K562 (cell line): ENCODE measurements around the gene TECTA. TPM values are rescaled to one million over a fixed set of nuclear protein-coding genes. Genes with fewer than 3 reads are reported as not detected.

ENCODE experiments used
- ATAC-seq: fragments of 200-7000 bp; cut with Tn5 transposase; 3 replicates; pipeline ENCODE4 v1.9.1; 2020; ENCODE audit warnings: moderate library complexity
- BruUV-seq: library from RNA; stranded (reverse); fragments of 400-500 nt; replicated peaks from 2 replicates; lab custom pipeline; 2021; lab: Mats Ljungman, UMichigan
- CTCF ChIA-PET: fragments of 300-600 bp; formaldehyde crosslinking; extraction: SDS; loops from one replicate; lab custom pipeline; 2021; ENCODE audit warnings: low intra/inter-chr PET ratio; lab: Yijun Ruan, JAX
- POLR2A ChIA-PET: fragments of 300-600, 350-650 bp; sonication (Branson Sonifier 250); formaldehyde crosslinking; extraction: SDS; loops from one replicate; lab custom pipeline; 2021; ENCODE audit warnings: antibody characterized with exemption, inconsistent platforms; lab: Yijun Ruan, JAX
- DNase-seq, 4 experiments: peaks; one replicate each; pipeline versions ENCODE4 v3.0.0 to v3.0.0-alpha.2; 2011 to 2018; ENCODE audit warnings: low spot score in 3 of 4, mixed read lengths in 3 of 4; ENCODE audit errors: extremely low read depth in 1 of 4
- FAIRE-seq: peaks from 2 replicates; lab custom pipeline; 2011; peaks lifted over from hg19 to GRCh38; lab: Jason Lieb, UNC
- H2AFZ ChIP-seq: 2 replicates; pipeline ENCODE4 v1.6.0; 2011; ENCODE audit warnings: low read depth, low read length, control low read depth, inconsistent platforms
- H3K27ac ChIP-seq: fragments of 200-600 bp; 3 replicates; pipeline ENCODE4 v1.8.0; 2011; ENCODE audit warnings: low read depth, mild to moderate bottlenecking, control low read depth, inconsistent platforms, low read length, moderate library complexity, mixed read lengths; ENCODE audit errors: extremely low read depth
- H3K27me3 ChIP-seq, 2 experiments: fragments of 300-600 bp in 1 of 2; 2 replicates in 1 of 2; 3 replicates in 1 of 2; pipeline versions ENCODE4 v1.6.0 to v1.8.0; 2011; ENCODE audit warnings: inconsistent platforms in 2 of 2, low read length in 2 of 2, mild to moderate bottlenecking in 1 of 2, mixed read lengths in 1 of 2, moderate library complexity in 1 of 2; ENCODE audit not compliant: control insufficient read depth in 2 of 2, insufficient read depth in 2 of 2
- H3K36me3 ChIP-seq: fragments of 300-600 bp; 3 replicates; pipeline ENCODE4 v1.8.0; 2011; ENCODE audit warnings: mild to moderate bottlenecking, low read length, inconsistent platforms; ENCODE audit not compliant: control insufficient read depth, insufficient read depth
- H3K4me1 ChIP-seq, 2 experiments: fragments of 200-600 bp in 1 of 2; replicated peaks in 1 of 2; 2 replicates in 1 of 2; 3 replicates in 1 of 2; pipeline versions ENCODE4 v1.5.1 to v1.8.0; 2011; ENCODE audit warnings: inconsistent platforms in 2 of 2, low read length in 2 of 2, mild to moderate bottlenecking in 1 of 2, mixed read lengths in 1 of 2, moderate library complexity in 1 of 2; ENCODE audit not compliant: control insufficient read depth in 2 of 2, insufficient read depth in 2 of 2
- H3K4me2 ChIP-seq: 2 replicates; pipeline ENCODE4 v1.6.1; 2011; ENCODE audit warnings: low read length, control low read depth, inconsistent platforms, mixed read lengths; ENCODE audit not compliant: insufficient read depth
- H3K4me3 ChIP-seq: fragments of 200-600 bp; sonication (generic), shearing (Covaris generic); 2 replicates; pipeline ENCODE4 v1.5.1; 2016; ENCODE audit warnings: control low read depth, inconsistent platforms
- H3K79me2 ChIP-seq: fragments of 200-600 bp; 3 replicates; pipeline ENCODE4 v1.8.0; 2011; ENCODE audit warnings: low read length, inconsistent platforms; ENCODE audit not compliant: control insufficient read depth, insufficient read depth
- H3K9ac ChIP-seq, 2 experiments: 2 replicates each; pipeline versions ENCODE4 v1.6.0 to v1.6.1; 2011; ENCODE audit warnings: low read depth in 2 of 2, low read length in 2 of 2, control low read depth in 1 of 2, inconsistent platforms in 1 of 2, mild to moderate bottlenecking in 1 of 2, mixed read lengths in 1 of 2; ENCODE audit not compliant: insufficient read depth in 1 of 2
- H3K9me1 ChIP-seq: one replicate; pipeline ENCODE4 v1.6.0; 2011; ENCODE audit warnings: inconsistent platforms, mild to moderate bottlenecking, low read length, moderate library complexity; ENCODE audit not compliant: control insufficient read depth, insufficient read depth
- H3K9me3 ChIP-seq: replicated peaks from 2 replicates; pipeline ENCODE4 v1.5.1; 2011; ENCODE audit warnings: low read depth, low read length, inconsistent platforms; ENCODE audit not compliant: control insufficient read depth, insufficient read depth
- H4K20me1 ChIP-seq: replicated peaks from 2 replicates; pipeline ENCODE4 v1.6.1; 2011; ENCODE audit warnings: low read length, inconsistent platforms, mixed read lengths; ENCODE audit not compliant: control insufficient read depth, insufficient read depth
- CBX8 ChIP-seq: fragments of 200-600 bp; sonication (generic); IDR thresholded peaks from 2 replicates; pipeline ENCODE4 v1.6.1; 2012; ENCODE audit warnings: borderline replicate concordance, mixed run types, low read depth, mild to moderate bottlenecking, moderate library complexity, mixed read lengths, low read length, control low read depth, inconsistent platforms; ENCODE audit not compliant: poor library complexity, severe bottlenecking; ENCODE audit errors: extremely low read depth
- ETS2 ChIP-seq: IDR thresholded peaks from 2 replicates; pipeline ENCODE4 v1.6.1; 2016; ENCODE audit warnings: borderline replicate concordance, missing genetic modification characterization, mild to moderate bottlenecking, moderate library complexity, missing compliant biosample characterization; ENCODE audit not compliant: poor library complexity, severe bottlenecking
- MCM2 ChIP-seq: fragments of 450-650 bp; IDR thresholded peaks from 2 replicates; pipeline ENCODE4 v1.6.1; 2017; ENCODE audit warnings: low read depth, mild to moderate bottlenecking
- SPI1 ChIP-seq: IDR thresholded peaks from 2 replicates; pipeline ENCODE4 v1.6.1; 2011; ENCODE audit warnings: low read depth, low read length, control low read depth, borderline replicate concordance
- WGBS: fragments of 100-300 bp; shearing (Covaris generic); methylation state at CpG from one replicate; pipeline ENCODE4 v1.1.6; 2016; ENCODE audit warnings: low coverage, mixed read lengths; ENCODE audit not compliant: insufficient coverage; ENCODE audit errors: missing lambda C conversion rate; 5-methylcytosine and 5-hydroxymethylcytosine counted together
- in situ Hi-C: fragments of 300-500 bp; cut with MboI; formaldehyde crosslinking; loops from 4 replicates; pipeline ENCODE4 v1.15.0; 2018; ENCODE audit warnings: inconsistent platforms, mixed read lengths
- intact Hi-C: fragments of 100-400 bp; cut with micrococcal nuclease; formaldehyde crosslinking; loops from 2 replicates; pipeline ENCODE4 v1.14.2; 2022
- polyA plus RNA-seq, 8 experiments: library from polyadenylated mRNA; depleted of rRNA in 4 of 8; stranded (reverse) in 5 of 8; unstranded in 3 of 8; fragments of >200 nt; fragmentation: Nextera tagmentation in 2 of 8; fragmentation: Illumina TruSeq in 1 of 8; extraction: Ambion mirVana in 2 of 8; extraction: Trizol in 1 of 8; gene quantifications; 2 replicates each; pipeline versions ENCODE4 v1.2.1 to v1.2.3, GENCODE V29; 2011 to 2014; ENCODE audit warnings: inconsistent platforms in 1 of 8, missing spikeins in 1 of 8
- total RNA-seq, 7 experiments: library from RNA; depleted of rRNA in 6 of 7; stranded (reverse); fragments of >200 nt in 6 of 7; fragmentation: Illumina TruSeq in 2 of 7; extraction: Trizol in 2 of 7; gene quantifications; 2 replicates each; pipeline versions ENCODE4 v1.2.1 to v1.2.3, GENCODE V29; 2011 to 2021; ENCODE audit warnings: low replicate concordance in 1 of 7

The TECTA gene
- total and polyA plus RNA-seq, 9 of the 15 experiments (the other 6 are each of a cell fraction or from before 2014, with no cell fraction given), result under 0.01 to 0.04 (median 0.03) TPM; not detected in 5

DNA sequence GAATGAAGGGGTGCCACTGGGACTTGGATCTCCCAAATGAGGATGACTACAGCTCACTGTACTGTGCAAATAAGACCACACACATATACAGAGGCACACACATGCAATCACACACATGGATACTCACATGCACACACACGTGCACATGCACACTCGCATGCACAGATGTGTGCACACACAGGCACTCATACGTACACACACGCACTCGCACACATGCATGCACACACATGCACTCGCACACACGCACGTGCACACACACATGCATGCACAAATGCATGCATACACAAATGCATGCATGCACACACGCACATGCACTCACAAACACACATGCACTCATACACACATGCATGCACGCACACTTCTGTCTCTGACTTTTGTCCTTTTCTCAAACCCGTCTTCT lies 36.0 kb downstream of the TECTA start:
- intact Hi-C loops (no loop called here), in situ Hi-C loops (no loop called here)
- WGBS, result 0% methylated on average over 11 of the region's 11 CpGs
- no peak for ATAC-seq
- no peaks in the 10 kb centered on the region for H3K36me3 ChIP-seq
- no peak overlapping the region for H2AFZ ChIP-seq
- no peaks in the 10 kb centered on the region for H3K9me1 ChIP-seq
- no peak overlapping the region for H3K4me2 ChIP-seq
- H4K20me1 ChIP-seq, result no peaks in the 10 kb centered on the region
- peaks cover 6 to 18% of the 10 kb centered on the region in 2 experiments; a peak in 3 of 5 replicates for H3K27me3 ChIP-seq
- no peaks in the 10 kb centered on the region for H3K9me3 ChIP-seq
- no peak overlapping the region for H3K27ac ChIP-seq
- TF ChIP-seq CBX8, result no peak
- POLR2A ChIA-PET, result no interaction called here
- no peak overlapping the region for H3K4me3 ChIP-seq
- FAIRE-seq, result no peak
- BruUV-seq, result no TSS peak
- CTCF ChIA-PET, result no interaction called here
- no peak for DNase-seq
- H3K4me1 ChIP-seq, result no peaks in the 10 kb centered on the region
- H3K9ac ChIP-seq, result no peak overlapping the region
- no peaks in the 10 kb centered on the region for H3K79me2 ChIP-seq

DNA sequence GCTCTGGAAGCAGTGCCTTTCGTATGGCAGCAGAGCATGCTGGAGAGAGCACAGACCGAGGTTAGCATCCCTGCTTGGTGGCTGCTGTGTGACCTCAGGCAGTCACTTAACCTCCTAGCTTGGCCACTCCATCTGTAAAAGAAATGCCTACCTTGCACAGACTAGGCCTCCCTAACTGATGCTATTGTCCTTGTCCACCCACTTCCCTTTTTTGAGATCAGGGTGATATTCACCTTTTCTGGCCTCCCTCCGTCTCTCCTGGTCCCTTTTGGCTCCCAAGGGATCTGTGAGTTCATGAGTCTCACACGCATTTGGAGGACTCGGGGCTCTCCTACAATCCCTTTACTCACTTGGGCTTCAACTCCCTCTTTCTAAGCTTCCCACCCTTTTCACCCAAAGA lies 37.2 kb downstream of the TECTA start:
- CTCF ChIA-PET, result no interaction called here
- in situ Hi-C loops, result no loop called here
- 3% methylated on average over 5 of the region's 5 CpGs for WGBS

More for the DNA sequence above, 37.2 kb downstream of the TECTA start:
- Histone ChIP-seq H3K9ac (no peak overlapping the region), H3K9me1 (no peaks in the 10 kb centered on the region), H3K4me2 (no peak overlapping the region), H3K79me2 (no peaks in the 10 kb centered on the region), H3K27me3 (peaks cover 3 to 18% of the 10 kb centered on the region in 2 experiments; a peak in 3 of 5 replicates), H3K36me3 (no peaks in the 10 kb centered on the region), H3K9me3 (no peaks in the 10 kb centered on the region), H3K4me3 (no peak overlapping the region), H3K27ac (no peak overlapping the region), H2AFZ (no peak overlapping the region), H4K20me1 (no peaks in the 10 kb centered on the region), H3K4me1 (no peaks in the 10 kb centered on the region)
- no TSS peak for BruUV-seq
- ATAC-seq (no peak), FAIRE-seq (no peak), DNase-seq (no peak)
- no peak for TF ChIP-seq MCM2
- TF ChIP-seq ETS2, result no peak
- TF ChIP-seq SPI1, result peak; percentile 85
- POLR2A ChIA-PET, result interaction anchor here (0.6 to 1.5 kb wide), 2 partner anchors 9 to 613 kb away, joined by 3 to 4 read pairs; no protein-coding TSS in a partner anchor
- intact Hi-C loops, result no loop called here
